Mesothelial cell of epicardium (in vitro differentiated cells): ENCODE measurements around the gene NEB. TPM values are rescaled to one million over a fixed set of nuclear protein-coding genes. Genes with fewer than 3 reads are reported as not detected.

Experiments
- DNase-seq, 2 experiments: peaks; one replicate each; pipeline ENCODE4 v3.0.0; 2021; ENCODE audit warnings: low spot score in 2 of 2; ENCODE audit not compliant: unreplicated experiment in 2 of 2
- H3K27ac Mint-ChIP-seq: 2 replicates; pipeline ENCODE4 v1.8.0; 2021; ENCODE audit warnings: mixed read lengths
- H3K27me3 Mint-ChIP-seq: 2 replicates; pipeline ENCODE4 v1.8.0; 2021; ENCODE audit warnings: low read depth, mixed read lengths
- H3K36me3 Mint-ChIP-seq: 2 replicates; pipeline ENCODE4 v1.8.0; 2021; ENCODE audit warnings: mixed read lengths
- H3K4me1 Mint-ChIP-seq: 2 replicates; pipeline ENCODE4 v1.8.0; 2021; ENCODE audit warnings: mixed read lengths
- H3K4me3 Mint-ChIP-seq: 2 replicates; pipeline ENCODE4 v1.8.0; 2021; ENCODE audit warnings: mild to moderate bottlenecking, moderate library complexity, mixed read lengths
- H3K9me3 Mint-ChIP-seq: 2 replicates; pipeline ENCODE4 v1.8.0; 2021; ENCODE audit warnings: mixed read lengths
- CTCF ChIP-seq: fragments of 200-600 bp; sonication (generic); IDR thresholded peaks from one replicate; pipeline ENCODE4 v1.5.0; 2021; ENCODE audit warnings: antibody characterized with exemption; ENCODE audit not compliant: unreplicated experiment
- total RNA-seq: library from RNA; stranded (reverse); gene quantifications from 3 replicates; pipeline ENCODE4 v1.2.1, GENCODE V29; 2021

NEB gene
- total RNA-seq, 1 donor from 2014 or later: 0.92 TPM

DNA sequence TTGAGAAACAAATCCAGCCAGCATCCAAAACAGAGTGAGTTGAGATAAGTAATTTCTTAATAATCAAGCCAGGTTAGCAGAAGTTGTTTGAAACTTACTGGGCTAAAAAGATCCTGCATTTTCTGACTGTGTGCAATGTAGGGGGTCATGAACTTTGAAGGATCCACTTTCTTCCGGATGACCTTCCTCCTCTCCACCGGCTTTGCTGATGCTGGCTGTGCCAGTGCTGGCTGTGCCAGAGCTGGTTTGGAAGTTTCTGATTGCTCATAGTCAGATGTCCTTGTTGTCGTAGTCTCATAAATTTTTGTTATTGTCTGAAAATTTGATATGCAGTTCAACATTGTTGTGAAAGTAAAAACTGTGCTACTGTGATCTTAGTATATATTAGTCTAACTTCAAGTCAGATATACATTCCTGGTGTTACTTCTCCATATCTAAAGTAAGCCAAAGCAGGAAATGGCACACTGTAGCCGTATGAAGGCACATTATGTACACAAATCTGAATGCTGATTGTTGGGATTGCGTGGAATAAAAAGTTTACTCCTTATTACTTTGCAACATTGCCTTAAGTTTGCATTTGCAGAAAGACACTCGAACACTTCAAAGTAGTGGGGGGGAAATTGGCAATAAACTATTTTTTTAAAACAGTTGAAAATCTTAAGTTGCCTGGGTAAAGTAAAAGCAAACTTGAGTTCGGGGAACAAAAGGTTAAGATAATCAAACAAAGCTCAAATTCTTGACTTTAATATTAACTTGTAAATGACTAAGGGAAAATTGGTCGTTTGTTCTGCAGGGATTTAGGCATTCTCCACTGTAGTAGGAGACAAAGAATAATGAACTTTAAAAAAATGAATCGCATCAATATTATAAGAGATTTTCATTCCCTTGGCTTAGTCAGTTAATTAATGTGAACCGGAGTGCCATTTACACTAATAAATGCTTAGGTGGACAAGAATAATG is 6.4 kb downstream of the NEB start:
- DNase-seq: no peak
- H3K27me3 Mint-ChIP-seq: no peaks in the 10 kb centered on the region
- no peaks in the 10 kb centered on the region for H3K36me3 Mint-ChIP-seq
- H3K4me3 Mint-ChIP-seq: no peak overlapping the region
- H3K4me1 Mint-ChIP-seq: peaks cover 25% of the 10 kb centered on the region
- H3K27ac Mint-ChIP-seq: no peak overlapping the region
- H3K9me3 Mint-ChIP-seq: no peaks in the 10 kb centered on the region
- TF ChIP-seq CTCF: no peak

- H3K9me3 Mint-ChIP-seq: no peaks in the 10 kb centered on the region
- H3K4me3 Mint-ChIP-seq: no peak overlapping the region
- H3K27me3 Mint-ChIP-seq: no peaks in the 10 kb centered on the region
- H3K4me1 Mint-ChIP-seq: peaks cover 2% of the 10 kb centered on the region
- TF ChIP-seq CTCF: no peak
- no peak for DNase-seq
- no peak overlapping the region for H3K27ac Mint-ChIP-seq
- H3K36me3 Mint-ChIP-seq: no peaks in the 10 kb centered on the region
Measured at GRCh38 chr2:151721161-151721560, 13.1 kb downstream of the NEB start.

DNA sequence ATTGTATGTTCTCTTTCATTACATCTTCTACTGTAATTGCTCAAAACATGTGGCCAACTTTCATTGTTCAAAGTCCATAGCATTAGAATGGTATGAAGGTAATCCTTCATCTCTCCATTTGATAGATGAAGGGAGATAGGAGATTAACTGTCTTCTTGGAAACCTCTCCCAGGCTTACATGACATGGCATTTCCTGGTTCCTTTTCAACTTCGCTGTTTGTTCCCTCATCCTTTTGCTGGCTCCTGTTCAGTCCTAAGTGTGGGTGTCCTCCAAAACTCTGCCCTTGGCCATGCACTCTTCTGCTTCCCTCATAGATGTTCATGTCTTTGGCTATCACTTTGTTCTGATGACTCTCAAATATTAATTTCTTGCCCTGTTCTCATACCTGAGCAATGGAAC is 13.8 kb downstream of the NEB start:
- TF ChIP-seq CTCF: no peak
- Mint-ChIP-seq H3K4me1 (peaks cover 2% of the 10 kb centered on the region), H3K4me3 (no peak overlapping the region), H3K36me3 (no peaks in the 10 kb centered on the region), H3K27ac (no peak overlapping the region), H3K9me3 (no peaks in the 10 kb centered on the region), H3K27me3 (no peaks in the 10 kb centered on the region)
- DNase-seq: no peak

GRCh38 chr2:151718796-151719195 is 15.5 kb downstream of the NEB start:
- Mint-ChIP-seq H3K27ac (no peak overlapping the region), H3K4me3 (no peak overlapping the region), H3K4me1 (peaks cover 2% of the 10 kb centered on the region), H3K36me3 (no peaks in the 10 kb centered on the region), H3K9me3 (no peaks in the 10 kb centered on the region), H3K27me3 (no peaks in the 10 kb centered on the region)
- no peak for TF ChIP-seq CTCF
- DNase-seq: no peak

GRCh38 chr2:151718247-151718646 is 16.0 kb downstream of the NEB start:
- no peaks in the 10 kb centered on the region for H3K27me3 Mint-ChIP-seq
- no peak for TF ChIP-seq CTCF
- no peaks in the 10 kb centered on the region for H3K36me3 Mint-ChIP-seq
- no peaks in the 10 kb centered on the region for H3K9me3 Mint-ChIP-seq
- no peak overlapping the region for H3K27ac Mint-ChIP-seq
- no peak for DNase-seq
- peaks cover 2% of the 10 kb centered on the region for H3K4me1 Mint-ChIP-seq
- no peak overlapping the region for H3K4me3 Mint-ChIP-seq
